Measurements from ENCODE around the gene NMNAT2. TPM values are rescaled to one million over a fixed set of nuclear protein-coding genes. Genes with fewer than 3 reads are reported as not detected.

NMNAT2 gene
- total and polyA plus RNA-seq, 2 of the 4 experiments (the other 2 are of a cell fraction), result 0.36 to 2.4 TPM

GRCh38 chr1:183449223-183449770 lies 31.1 kb upstream of the NMNAT2 start:
- no peak overlapping the region for H3K4me2 ChIP-seq (ENCODE audit: low read depth, low read length)
- H3K4me3 ChIP-seq (ENCODE audit: insufficient read depth, low read depth, low read length), result no peak overlapping the region
- no peak for DNase-seq
- no peak for ATAC-seq (ENCODE audit: low read depth)
- H3K27ac ChIP-seq (ENCODE audit: insufficient read depth, low read length), result no peak overlapping the region
- H3K4me1 ChIP-seq (ENCODE audit: control insufficient read depth, insufficient read depth, low read length), result no peaks in the 10 kb centered on the region
- BruUV-seq (replicated peaks), result no TSS peak
- no peak overlapping the region for H3K56ac ChIP-seq (ENCODE audit: extremely low read depth, insufficient read depth, low read length)
- in situ Hi-C loops (cut with MboI; ENCODE audit: low sequenced_read_pairs), result no loop called here
- WGBS, 2 experiments (ENCODE audit: extremely low coverage in 2 of 2, insufficient read length in 1 of 2), result 80% methylated on average over 5 of the region's 13 CpGs; no CpG with 5 or more reads in 1 of the 2 experiments
- TF ChIP-seq FOS (IDR thresholded peaks at IDR 0.05; ENCODE audit: low read depth, low read length) (no peak), BHLHE40 (IDR thresholded peaks at IDR 0.05; ENCODE audit: low read depth, low read length) (no peak), CEBPB (IDR thresholded peaks at IDR 0.05; ENCODE audit: low read depth, low read length) (no peak), NFE2L2 (IDR thresholded peaks at IDR 0.05; ENCODE audit: low read depth, low read length) (no peak), MAFK (IDR thresholded peaks at IDR 0.05; ENCODE audit: low read depth, low read length) (no peak), CHD1 (IDR thresholded peaks at IDR 0.05; ENCODE audit: low read depth, low read length) (no peak), POLR2A (IDR thresholded peaks at IDR 0.05; ENCODE audit: low read depth, low read length) (no peak), ELK1 (IDR thresholded peaks at IDR 0.05; ENCODE audit: borderline replicate concordance, low read depth, low read length) (no peak), RCOR1 (IDR thresholded peaks at IDR 0.05; ENCODE audit: insufficient replicate concordance, low read length) (no peak), MXI1 (IDR thresholded peaks at IDR 0.05; ENCODE audit: borderline replicate concordance, low read depth, low read length) (no peak), USF2 (IDR thresholded peaks at IDR 0.05; ENCODE audit: low read depth, low read length) (no peak), SMC3 (IDR thresholded peaks at IDR 0.05; ENCODE audit: low read depth, low read length) (no peak)
- ChIA-PET CTCF (no interaction called here), POLR2A (ENCODE audit: unreplicated experiment) (no interaction called here)
- no peaks in the 10 kb centered on the region for H3K9me1 ChIP-seq (ENCODE audit: insufficient read depth, low read length)
- no peak overlapping the region for H3K9ac ChIP-seq (ENCODE audit: low read depth, low read length)
- H3K4ac ChIP-seq (ENCODE audit: low read depth, low read length), result no peak overlapping the region
- H3K79me1 ChIP-seq (ENCODE audit: low read depth in 1 of 2, low read length in 2 of 2), result no peaks in the 10 kb centered on the region
- H4K91ac ChIP-seq (ENCODE audit: insufficient read depth, low read depth, low read length), result no peak overlapping the region
- no peak overlapping the region for H3K18ac ChIP-seq (ENCODE audit: low read depth, low read length)
- no peak overlapping the region for H2AK9ac ChIP-seq (replicated peaks; ENCODE audit: low read depth, low read length, poor library complexity)
- no peaks in the 10 kb centered on the region for H3K9me3 ChIP-seq (ENCODE audit: control insufficient read depth, insufficient read depth, low read length)
- no peak overlapping the region for H3K23ac ChIP-seq (ENCODE audit: low read depth, low read length)
- dilution Hi-C loops (cut with HindIII; ENCODE audit: low sequenced_read_pairs, unreplicated experiment), result no loop called here
- no peaks in the 10 kb centered on the region; the same call in 1 of the 2 replicates for H3K27me3 ChIP-seq (ENCODE audit: control insufficient read depth, insufficient read depth, low read length)
- H2BK120ac ChIP-seq (ENCODE audit: low read depth, low read length), result no peak overlapping the region
- intact Hi-C loops (cut with micrococcal nuclease), result no loop called here
- H2AFZ ChIP-seq (replicated peaks; ENCODE audit: low read length, poor library complexity), result no peak overlapping the region
- no peak overlapping the region for H3K14ac ChIP-seq (replicated peaks; ENCODE audit: low read depth, low read length)
- no peak overlapping the region for H4K5ac ChIP-seq (ENCODE audit: low read depth, low read length)
- no peaks in the 10 kb centered on the region for H3K36me3 ChIP-seq (ENCODE audit: control insufficient read depth, insufficient read depth, low read length)
- no peak overlapping the region for H2BK5ac ChIP-seq (ENCODE audit: low read depth, low read length, poor library complexity, severe bottlenecking)
- H2BK15ac ChIP-seq (ENCODE audit: low read depth, low read length), result no peak overlapping the region
- no peaks in the 10 kb centered on the region for H4K20me1 ChIP-seq (ENCODE audit: insufficient read depth, low read length)
- no peak overlapping the region for H2AK5ac ChIP-seq (ENCODE audit: low read depth, low read length)
- no peak overlapping the region for H2BK20ac ChIP-seq (ENCODE audit: low read depth, low read length)
- no peak overlapping the region for H4K8ac ChIP-seq (ENCODE audit: low read depth in 2 of 2, low read length in 2 of 2)

Measured in IMR-90 (cell line).